WTC11 (cell line): Measurements from ENCODE around the gene DEFB121. TPM values are rescaled to one million over a fixed set of nuclear protein-coding genes. Genes with fewer than 3 reads are reported as not detected.

Experiments
- ATAC-seq: fragments of 200-7000 bp; cut with Tn5 transposase; 2 replicates; pipeline ENCODE4 v1.10.0; 2021; ENCODE audit warnings: mild to moderate bottlenecking, moderate library complexity
- CTCF ChIA-PET: fragments of 300-600 bp; sonication (Branson Sonifier 250); formaldehyde crosslinking; loops from one replicate; lab custom pipeline; 2021; ENCODE audit warnings: antibody characterized with exemption; lab: Charles Lee
- POLR2A ChIA-PET: fragments of 350-600 bp; sonication (Branson Sonifier 250); formaldehyde crosslinking; loops from one replicate; lab custom pipeline; 2021; ENCODE audit warnings: antibody characterized with exemption; lab: Charles Lee
- DNase-seq: peaks from one replicate; pipeline ENCODE4 v3.0.0; 2021; ENCODE audit warnings: low spot score
- H3K27ac Mint-ChIP-seq: 2 replicates; pipeline ENCODE4 v1.8.0; 2021; ENCODE audit warnings: mixed read lengths
- H3K27me3 Mint-ChIP-seq: 2 replicates; pipeline ENCODE4 v1.8.0; 2021; ENCODE audit warnings: low read depth, mild to moderate bottlenecking, moderate library complexity, mixed read lengths
- H3K36me3 Mint-ChIP-seq: 2 replicates; pipeline ENCODE4 v1.8.0; 2021; ENCODE audit warnings: mixed read lengths
- H3K4me1 Mint-ChIP-seq: 2 replicates; pipeline ENCODE4 v1.8.0; 2022; ENCODE audit warnings: mixed read lengths
- H3K4me3 Mint-ChIP-seq: 2 replicates; pipeline ENCODE4 v1.8.0; 2021; ENCODE audit warnings: mild to moderate bottlenecking, moderate library complexity, mixed read lengths
- H3K9me3 Mint-ChIP-seq: 2 replicates; pipeline ENCODE4 v1.8.0; 2021; ENCODE audit warnings: mixed read lengths
- AFF4 ChIP-seq: sonication (generic); formaldehyde crosslinking; IDR thresholded peaks from 2 replicates; pipeline ENCODE4 v1.8.1; 2023; ENCODE audit warnings: mild to moderate bottlenecking, missing genetic modification reagents, borderline replicate concordance
- ATF2 ChIP-seq: sonication (generic); formaldehyde crosslinking; IDR thresholded peaks from 2 replicates; pipeline ENCODE4 v1.8.1; 2022; ENCODE audit warnings: low read depth, missing genetic modification reagents, borderline replicate concordance
- E2F5 ChIP-seq: sonication (generic); formaldehyde crosslinking; IDR thresholded peaks from 2 replicates; pipeline ENCODE4 v1.8.1; 2022; ENCODE audit warnings: mild to moderate bottlenecking, moderate library complexity, missing genetic modification reagents
- ETV6 ChIP-seq: sonication (generic); formaldehyde crosslinking; IDR thresholded peaks from 2 replicates; pipeline ENCODE4 v1.8.1; 2022; ENCODE audit warnings: mild to moderate bottlenecking, missing genetic modification reagents
- FOXK1 ChIP-seq: sonication (generic); formaldehyde crosslinking; IDR thresholded peaks from 2 replicates; pipeline ENCODE4 v1.8.0; 2022; ENCODE audit warnings: mild to moderate bottlenecking, moderate library complexity, missing genetic modification reagents
- HMGXB4 ChIP-seq: sonication (generic); formaldehyde crosslinking; IDR thresholded peaks from 2 replicates; pipeline ENCODE4 v1.8.1; 2023; ENCODE audit warnings: mild to moderate bottlenecking, moderate library complexity, missing genetic modification reagents
- IRF1 ChIP-seq: sonication (generic); formaldehyde crosslinking; IDR thresholded peaks from 2 replicates; pipeline ENCODE4 v1.8.0; 2023; ENCODE audit warnings: missing genetic modification reagents
- MXD4 ChIP-seq: fragments of 250-450 bp; sonication (Bioruptor Pico); IDR thresholded peaks from 2 replicates; pipeline ENCODE4 v1.8.0; 2021; ENCODE audit warnings: mild to moderate bottlenecking, moderate library complexity, borderline replicate concordance
- NR2C2 ChIP-seq: sonication (generic); formaldehyde crosslinking; IDR thresholded peaks from 2 replicates; pipeline ENCODE4 v1.8.0; 2022; ENCODE audit warnings: mild to moderate bottlenecking, missing genetic modification reagents
- NR3C1 ChIP-seq: sonication (generic); formaldehyde crosslinking; conservative IDR thresholded peaks from 2 replicates; pipeline ENCODE4 v1.8.1; 2023; ENCODE audit warnings: low read depth, mild to moderate bottlenecking, missing genetic modification reagents
- RELA ChIP-seq: sonication (generic); formaldehyde crosslinking; IDR thresholded peaks from 2 replicates; pipeline ENCODE4 v1.8.1; 2022; ENCODE audit warnings: missing genetic modification reagents, mild to moderate bottlenecking, borderline replicate concordance
- SMAD4 ChIP-seq: sonication (generic); formaldehyde crosslinking; IDR thresholded peaks from 2 replicates; pipeline ENCODE4 v1.8.0; 2022; ENCODE audit warnings: mild to moderate bottlenecking, missing genetic modification reagents
- TEAD4 ChIP-seq: sonication (generic); formaldehyde crosslinking; IDR thresholded peaks from 2 replicates; pipeline ENCODE4 v1.8.0; 2022; ENCODE audit warnings: mild to moderate bottlenecking, missing genetic modification reagents
- TP53 ChIP-seq: sonication (generic); formaldehyde crosslinking; IDR thresholded peaks from 2 replicates; pipeline ENCODE4 v1.8.1; 2023; ENCODE audit warnings: mild to moderate bottlenecking, missing genetic modification reagents
- ZBTB21 ChIP-seq: sonication (generic); formaldehyde crosslinking; IDR thresholded peaks from 2 replicates; pipeline ENCODE4 v1.8.1; 2023; ENCODE audit warnings: mild to moderate bottlenecking, missing genetic modification reagents, borderline replicate concordance
- ZBTB43 ChIP-seq: sonication (generic); formaldehyde crosslinking; IDR thresholded peaks from 2 replicates; pipeline ENCODE4 v1.8.1; 2023; ENCODE audit warnings: mild to moderate bottlenecking, missing genetic modification reagents
- ZNF396 ChIP-seq: fragments of 250-450 bp; sonication (Bioruptor Pico); IDR thresholded peaks from 2 replicates; pipeline ENCODE4 v1.8.0; 2021; ENCODE audit warnings: mild to moderate bottlenecking, moderate library complexity, borderline replicate concordance
- ZNF671 ChIP-seq: fragments of 250-450 bp; sonication (Bioruptor Pico); IDR thresholded peaks from 2 replicates; pipeline ENCODE4 v1.8.0; 2021; ENCODE audit warnings: mild to moderate bottlenecking
- ZSCAN18 ChIP-seq: fragments of 250-450 bp; sonication (Bioruptor Pico); IDR thresholded peaks from 2 replicates; pipeline ENCODE4 v2.1.2; 2022; ENCODE audit warnings: mild to moderate bottlenecking, moderate library complexity
- total RNA-seq: library from RNA; stranded (reverse); gene quantifications from 3 replicates; pipeline ENCODE4 v1.2.3, GENCODE V29; 2021

DEFB121 gene
- total RNA-seq, 1 experiment from 2014 or later: not detected

- Mint-ChIP-seq H3K27ac (no peak overlapping the region), H3K4me3 (no peak overlapping the region), H3K4me1 (no peaks in the 10 kb centered on the region), H3K36me3 (peaks cover 31% of the 10 kb centered on the region), H3K27me3 (peaks cover 17% of the 10 kb centered on the region; the same call in 1 of the 2 replicates), H3K9me3 (peaks cover 56% of the 10 kb centered on the region)
- no peak for DNase-seq
- ChIA-PET POLR2A (no interaction called here), CTCF (no interaction called here)
- TF ChIP-seq TEAD4 (no peak), NR3C1 (no peak), ETV6 (no peak), ATF2 (CRISPR knock-in tag) (no peak), ZNF396 (no peak), IRF1 (no peak), ZBTB21 (CRISPR knock-in tag) (no peak), ZNF671 (no peak), NR2C2 (CRISPR knock-in tag) (no peak), TP53 (no peak), ZBTB43 (no peak), FOXK1 (no peak), ZSCAN18 (CRISPR knock-in tag) (no peak), MXD4 (CRISPR knock-in tag) (no peak), HMGXB4 (CRISPR knock-in tag) (no peak)
- no peak for ATAC-seq
Measured at GRCh38 chr20:31454361-31454760, 48.3 kb upstream of the DEFB121 start.

GRCh38 chr20:31452575-31452974, 46.6 kb upstream of the DEFB121 start:
- peaks cover 39% of the 10 kb centered on the region for H3K36me3 Mint-ChIP-seq
- ATAC-seq: no peak
- H3K27ac Mint-ChIP-seq: no peak overlapping the region
- peaks cover 15% of the 10 kb centered on the region; the same call in 1 of the 2 replicates for H3K27me3 Mint-ChIP-seq
- DNase-seq: no peak
- peaks cover 62% of the 10 kb centered on the region for H3K9me3 Mint-ChIP-seq
- no peak overlapping the region for H3K4me3 Mint-ChIP-seq
- no peaks in the 10 kb centered on the region for H3K4me1 Mint-ChIP-seq
- ChIA-PET CTCF (no interaction called here), POLR2A (no interaction called here)
- TF ChIP-seq AFF4 (CRISPR knock-in tag): no peak
- TF ChIP-seq E2F5 (CRISPR knock-in tag): no peak
- TF ChIP-seq ZNF671: no peak
- TF ChIP-seq RELA (CRISPR knock-in tag): no peak
- TF ChIP-seq ATF2 (CRISPR knock-in tag): no peak
- TF ChIP-seq SMAD4: no peak
